GM06990 (cell line): ENCODE results near the gene FA2H.

Source experiments
- DNase-seq: peaks from one replicate; pipeline ENCODE4 v3.0.0-alpha.2; 2011; ENCODE audit not compliant: insufficient read length; ENCODE audit errors: extremely low read depth
- H3K27me3 ChIP-seq: replicated peaks from 2 replicates; pipeline ENCODE4 v1.6.0; 2011; ENCODE audit warnings: low read length; ENCODE audit not compliant: control insufficient read depth, insufficient read depth
- H3K36me3 ChIP-seq: 2 replicates; pipeline ENCODE4 v1.5.1; 2011; ENCODE audit warnings: low read length; ENCODE audit not compliant: control insufficient read depth, insufficient read depth
- H3K4me3 ChIP-seq: replicated peaks from 2 replicates; pipeline ENCODE4 v1.5.1; 2011; ENCODE audit warnings: low read depth, mild to moderate bottlenecking, control low read depth, low read length
- CTCF ChIP-seq: IDR thresholded peaks from 2 replicates; pipeline ENCODE4 v1.5.1; 2011; ENCODE audit warnings: low read length, control low read depth, mild to moderate bottlenecking, inconsistent platforms; ENCODE audit not compliant: insufficient read depth, poor library complexity, severe bottlenecking

The FA2H gene

GRCh38 chr16:74751658-74752057 is 23.0 kb downstream of the FA2H start:
- no peak for DNase-seq
- H3K36me3 ChIP-seq = no peaks in the 10 kb centered on the region
- TF ChIP-seq CTCF = no peak

GRCh38 chr16:74749291-74750055 is 25.1 kb downstream of the FA2H start:
- Histone ChIP-seq H3K27me3 (no peaks in the 10 kb centered on the region; the same call in 1 of the 2 replicates), H3K36me3 (no peaks in the 10 kb centered on the region), H3K4me3 (no peak overlapping the region)
- TF ChIP-seq CTCF = no peak
- DNase-seq = no peak

More at GRCh38 chr16:74751658-74752057, 23.0 kb downstream of the FA2H start:
- Histone ChIP-seq H3K4me3 (no peak overlapping the region), H3K27me3 (no peaks in the 10 kb centered on the region; the same call in 1 of the 2 replicates)

- Histone ChIP-seq H3K36me3 (no peaks in the 10 kb centered on the region), H3K4me3 (no peak overlapping the region), H3K27me3 (no peaks in the 10 kb centered on the region; the same call in 1 of the 2 replicates)
- no peak for TF ChIP-seq CTCF
- no peak for DNase-seq
These were observed 26.0 kb downstream of the FA2H start for GRCh38 chr16:74748616-74749026.

GRCh38 chr16:74747716-74748615 is 26.7 kb downstream of the FA2H start:
- H3K36me3 ChIP-seq = no peaks in the 10 kb centered on the region
- H3K4me3 ChIP-seq = no peak overlapping the region
- H3K27me3 ChIP-seq = no peaks in the 10 kb centered on the region; the same call in 1 of the 2 replicates
- DNase-seq = no peak
- TF ChIP-seq CTCF = no peak

- H3K36me3 ChIP-seq = no peaks in the 10 kb centered on the region
- H3K27me3 ChIP-seq = no peaks in the 10 kb centered on the region; the same call in 1 of the 2 replicates
- no peak for DNase-seq
- no peak overlapping the region for H3K4me3 ChIP-seq
- no peak for TF ChIP-seq CTCF
These were observed 28.7 kb downstream of the FA2H start for GRCh38 chr16:74745926-74746325.
